ENCODE data around the gene DPP8. TPM values are rescaled to one million over a fixed set of nuclear protein-coding genes. Genes with fewer than 3 reads are reported as not detected.

Gene DPP8
- total RNA-seq, 1 donor from 2014 or later: 30.8 TPM

DNA sequence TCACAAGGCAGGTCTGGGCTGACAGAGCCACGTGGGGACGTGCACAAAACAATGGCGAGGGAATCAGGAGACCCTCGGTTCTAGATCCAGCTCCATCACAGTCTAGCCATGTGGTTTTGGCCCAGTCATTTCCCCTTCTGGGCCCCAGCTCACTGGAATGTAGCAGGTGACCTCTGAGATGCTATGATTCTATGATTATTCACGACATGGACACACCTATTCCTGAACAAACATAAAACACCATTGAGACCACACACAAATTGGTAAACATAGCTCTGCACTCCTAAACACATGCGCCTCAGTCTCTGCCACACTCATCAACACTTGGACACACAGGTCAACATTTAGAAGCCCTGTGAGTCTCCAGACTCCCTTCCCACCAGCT lies 103.7 kb downstream of the DPP8 start:
- H3K4me3 ChIP-seq (ENCODE audit: low read depth, low read length): no peak overlapping the region
- H3K27me3 ChIP-seq (ENCODE audit: control insufficient read depth, insufficient read depth, low read length): no peaks in the 10 kb centered on the region
- TF ChIP-seq, protein P1, sequence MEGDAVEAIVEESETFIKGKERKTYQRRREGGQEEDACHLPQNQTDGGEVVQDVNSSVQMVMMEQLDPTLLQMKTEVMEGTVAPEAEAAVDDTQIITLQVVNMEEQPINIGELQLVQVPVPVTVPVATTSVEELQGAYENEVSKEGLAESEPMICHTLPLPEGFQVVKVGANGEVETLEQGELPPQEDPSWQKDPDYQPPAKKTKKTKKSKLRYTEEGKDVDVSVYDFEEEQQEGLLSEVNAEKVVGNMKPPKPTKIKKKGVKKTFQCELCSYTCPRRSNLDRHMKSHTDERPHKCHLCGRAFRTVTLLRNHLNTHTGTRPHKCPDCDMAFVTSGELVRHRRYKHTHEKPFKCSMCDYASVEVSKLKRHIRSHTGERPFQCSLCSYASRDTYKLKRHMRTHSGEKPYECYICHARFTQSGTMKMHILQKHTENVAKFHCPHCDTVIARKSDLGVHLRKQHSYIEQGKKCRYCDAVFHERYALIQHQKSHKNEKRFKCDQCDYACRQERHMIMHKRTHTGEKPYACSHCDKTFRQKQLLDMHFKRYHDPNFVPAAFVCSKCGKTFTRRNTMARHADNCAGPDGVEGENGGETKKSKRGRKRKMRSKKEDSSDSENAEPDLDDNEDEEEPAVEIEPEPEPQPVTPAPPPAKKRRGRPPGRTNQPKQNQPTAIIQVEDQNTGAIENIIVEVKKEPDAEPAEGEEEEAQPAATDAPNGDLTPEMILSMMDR (IDR thresholded peaks at IDR 0.05; ENCODE audit: insufficient read depth, low read length, poor library complexity, severe bottlenecking): no peak
- no peak for DNase-seq (ENCODE audit: low read depth)
- no peaks in the 10 kb centered on the region for H3K36me3 ChIP-seq (ENCODE audit: control insufficient read depth, insufficient read depth, low read length)

DNA sequence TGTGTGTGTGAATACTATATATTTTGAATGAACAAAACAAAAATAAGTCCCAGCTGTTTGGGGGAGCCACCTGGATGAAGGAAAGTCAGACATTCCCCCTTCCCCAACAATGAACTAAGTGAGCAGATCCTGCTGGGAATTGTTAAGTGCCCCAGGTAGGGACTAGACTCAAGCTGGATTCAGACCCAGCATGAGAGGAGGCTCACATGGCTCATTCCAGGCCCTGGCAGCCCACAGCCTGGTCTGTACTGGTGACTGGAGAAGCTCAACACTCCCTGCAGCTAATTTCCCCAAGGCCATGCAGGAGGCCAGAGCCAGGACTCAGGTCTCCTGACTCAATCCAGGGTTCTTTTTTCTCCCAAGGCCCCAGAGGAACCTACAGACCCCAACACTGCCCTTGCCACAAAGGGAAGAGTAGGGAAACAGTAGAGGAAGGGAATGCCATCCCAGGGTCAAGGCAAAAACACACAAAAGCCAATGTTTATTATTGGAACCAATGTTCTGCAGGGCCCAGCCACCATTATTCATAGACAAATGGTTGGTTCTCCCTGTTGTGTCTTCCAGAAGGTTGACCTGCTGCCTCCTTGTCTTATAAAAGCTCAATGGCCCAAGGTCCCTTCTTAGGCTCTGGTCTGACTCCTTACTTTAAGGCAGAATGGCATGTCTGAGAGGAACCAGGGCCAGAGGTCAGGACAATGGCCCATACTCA lies 104.3 kb downstream of the DPP8 start:
- no peaks in the 10 kb centered on the region for H3K27me3 ChIP-seq (ENCODE audit: control insufficient read depth, insufficient read depth, low read length)
- TF ChIP-seq, protein P1 (IDR thresholded peaks at IDR 0.05; ENCODE audit: insufficient read depth, low read length, poor library complexity, severe bottlenecking): no peak
- no peak for DNase-seq (ENCODE audit: low read depth)
- no peaks in the 10 kb centered on the region for H3K36me3 ChIP-seq (ENCODE audit: control insufficient read depth, insufficient read depth, low read length)
- no peak overlapping the region for H3K4me3 ChIP-seq (ENCODE audit: low read depth, low read length)

DNA sequence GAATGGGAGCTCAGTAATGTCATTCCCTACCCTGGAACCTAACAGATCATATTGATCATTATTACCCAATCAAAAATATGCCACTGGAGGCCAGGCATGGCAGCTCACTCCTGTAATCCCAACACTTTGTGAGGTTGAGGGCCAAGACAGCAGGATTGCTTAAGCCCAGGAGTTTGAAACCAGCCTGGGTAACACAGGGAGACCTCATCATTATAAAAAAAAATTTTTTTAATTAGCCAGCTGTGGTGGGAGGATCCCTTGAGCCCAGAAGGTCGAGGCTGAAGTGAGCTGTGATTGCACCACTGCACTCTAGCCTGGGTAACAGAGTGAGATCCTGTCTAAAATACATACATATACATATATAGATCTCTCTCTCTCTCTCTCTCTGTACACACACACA lies 104.9 kb downstream of the DPP8 start:
- no peak for DNase-seq (ENCODE audit: low read depth)
- no peaks in the 10 kb centered on the region for H3K27me3 ChIP-seq (ENCODE audit: control insufficient read depth, insufficient read depth, low read length)
- H3K36me3 ChIP-seq (ENCODE audit: control insufficient read depth, insufficient read depth, low read length): no peaks in the 10 kb centered on the region
- TF ChIP-seq, protein P1 (IDR thresholded peaks at IDR 0.05; ENCODE audit: insufficient read depth, low read length, poor library complexity, severe bottlenecking): no peak
- no peak overlapping the region for H3K4me3 ChIP-seq (ENCODE audit: low read depth, low read length)

- DNase-seq (ENCODE audit: low read depth): peak; percentile 87
Observed at GRCh38 chr15:65411465-65412071, 105.9 kb downstream of the DPP8 start.

GRCh38 chr15:65410972-65411371 lies 106.5 kb downstream of the DPP8 start:
- H3K36me3 ChIP-seq (ENCODE audit: control insufficient read depth, insufficient read depth, low read length): no peaks in the 10 kb centered on the region
- TF ChIP-seq, protein P1 (IDR thresholded peaks at IDR 0.05; ENCODE audit: insufficient read depth, low read length, poor library complexity, severe bottlenecking): no peak
- H3K27me3 ChIP-seq (ENCODE audit: control insufficient read depth, insufficient read depth, low read length): no peaks in the 10 kb centered on the region
- no peak overlapping the region for H3K4me3 ChIP-seq (ENCODE audit: low read depth, low read length)
- DNase-seq (ENCODE audit: low read depth): no peak

More at GRCh38 chr15:65411465-65412071, 105.9 kb downstream of the DPP8 start:
- no peak overlapping the region for H3K4me3 ChIP-seq (ENCODE audit: low read depth, low read length)
- no peaks in the 10 kb centered on the region for H3K27me3 ChIP-seq (ENCODE audit: control insufficient read depth, insufficient read depth, low read length)
- no peaks in the 10 kb centered on the region for H3K36me3 ChIP-seq (ENCODE audit: control insufficient read depth, insufficient read depth, low read length)
- TF ChIP-seq, protein P1 (IDR thresholded peaks at IDR 0.05; ENCODE audit: insufficient read depth, low read length, poor library complexity, severe bottlenecking): no peak

Data from kidney epithelial cell (primary cell).